Testis (tissue), 2 donors: ENCODE data around the gene ILKAP.

Experiments used
- POLR2A ChIP-seq: fragments of 450-650 bp; IDR thresholded peaks from one replicate; pipeline ENCODE4 v1.6.1; 2017; ENCODE audit warnings: antibody characterized with exemption, mild to moderate bottlenecking, moderate library complexity
- TF ChIP-seq, protein P1 (sequence below), 3 experiments: fragments of 450-650 bp in 2 of 3; fragments of 200-600 bp in 1 of 3; sonication (generic) in 1 of 3; IDR thresholded peaks; one replicate each; pipeline ENCODE4 v1.5.1; 2016 to 2019; ENCODE audit warnings: antibody characterized with exemption in 3 of 3, mild to moderate bottlenecking in 2 of 3, moderate library complexity in 1 of 3

DNA sequence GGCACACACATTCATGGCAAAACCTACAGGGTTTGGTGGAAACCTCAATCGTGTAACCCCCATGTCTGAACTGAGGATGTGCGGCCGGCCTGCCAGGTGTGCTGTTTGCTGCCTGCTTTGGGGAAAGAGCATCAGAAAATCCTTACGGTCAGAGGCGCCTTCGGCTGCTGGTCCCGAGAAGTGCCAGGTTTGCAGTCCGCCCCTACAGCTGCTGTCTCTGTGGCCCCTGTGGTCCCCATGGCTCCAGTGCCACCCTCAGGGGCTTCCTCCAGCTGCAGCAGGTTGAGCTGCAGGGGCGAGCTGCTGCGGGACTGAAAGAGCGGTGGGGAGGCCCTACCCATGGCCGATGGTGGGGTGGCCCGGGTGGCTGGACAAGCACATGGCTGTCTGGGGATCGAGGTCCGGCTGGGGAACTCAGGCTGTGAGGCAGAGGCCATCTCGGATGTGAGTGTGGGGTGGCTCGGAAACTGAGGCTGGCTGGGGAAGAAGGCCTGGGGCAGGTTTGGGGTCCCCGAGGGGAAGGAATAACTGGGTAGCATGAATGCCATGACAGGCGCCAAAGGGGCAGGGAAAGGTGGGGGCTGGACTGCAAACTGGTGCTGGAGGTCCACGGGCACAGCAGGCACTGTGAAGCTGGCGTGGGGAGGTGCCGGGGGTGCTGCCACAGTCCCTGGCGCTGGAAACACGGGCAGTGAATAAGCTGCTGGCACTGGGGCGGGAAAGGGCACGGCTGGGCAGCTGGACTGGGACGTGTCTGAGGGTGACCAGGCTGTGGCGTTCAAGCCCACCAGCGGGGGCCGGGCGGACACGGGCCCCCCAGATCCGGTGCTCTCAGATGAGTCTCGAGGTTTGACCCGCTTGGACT lies 49.5 kb upstream of the ILKAP start:
- TF ChIP-seq, protein P1, sequence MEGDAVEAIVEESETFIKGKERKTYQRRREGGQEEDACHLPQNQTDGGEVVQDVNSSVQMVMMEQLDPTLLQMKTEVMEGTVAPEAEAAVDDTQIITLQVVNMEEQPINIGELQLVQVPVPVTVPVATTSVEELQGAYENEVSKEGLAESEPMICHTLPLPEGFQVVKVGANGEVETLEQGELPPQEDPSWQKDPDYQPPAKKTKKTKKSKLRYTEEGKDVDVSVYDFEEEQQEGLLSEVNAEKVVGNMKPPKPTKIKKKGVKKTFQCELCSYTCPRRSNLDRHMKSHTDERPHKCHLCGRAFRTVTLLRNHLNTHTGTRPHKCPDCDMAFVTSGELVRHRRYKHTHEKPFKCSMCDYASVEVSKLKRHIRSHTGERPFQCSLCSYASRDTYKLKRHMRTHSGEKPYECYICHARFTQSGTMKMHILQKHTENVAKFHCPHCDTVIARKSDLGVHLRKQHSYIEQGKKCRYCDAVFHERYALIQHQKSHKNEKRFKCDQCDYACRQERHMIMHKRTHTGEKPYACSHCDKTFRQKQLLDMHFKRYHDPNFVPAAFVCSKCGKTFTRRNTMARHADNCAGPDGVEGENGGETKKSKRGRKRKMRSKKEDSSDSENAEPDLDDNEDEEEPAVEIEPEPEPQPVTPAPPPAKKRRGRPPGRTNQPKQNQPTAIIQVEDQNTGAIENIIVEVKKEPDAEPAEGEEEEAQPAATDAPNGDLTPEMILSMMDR (IDR thresholded peaks at IDR 0.05), result no peak
- TF ChIP-seq POLR2A, result no peak
